Calu3 (cell line): Measurements from ENCODE around the gene TLK2. TPM values are rescaled to one million over a fixed set of nuclear protein-coding genes. Genes with fewer than 3 reads are reported as not detected.
"Not testable (repeated sequence)": the region's sequence is repeated elsewhere in the genome, so short reads cannot be mapped to it uniquely, and the experiment has no call there.

Experiments
- BruUV-seq: library from RNA; stranded (reverse); fragments of 400-500 nt; replicated peaks from 2 replicates; lab custom pipeline; 2021; lab: Mats Ljungman, UMichigan
- CTCF ChIA-PET: fragments of 300-600 bp; sonication (Branson Sonifier 250); formaldehyde crosslinking; loops from one replicate; lab custom pipeline; 2022; ENCODE audit warnings: antibody characterized with exemption; lab: Charles Lee
- DNase-seq: peaks from one replicate; pipeline ENCODE4 v3.0.0; 2022
- H3K27ac Mint-ChIP-seq: one replicate; pipeline ENCODE4 v1.8.0; 2022; ENCODE audit warnings: mixed read lengths; ENCODE audit not compliant: unreplicated experiment
- H3K27me3 Mint-ChIP-seq: one replicate; pipeline ENCODE4 v1.8.0; 2022; ENCODE audit warnings: mixed read lengths; ENCODE audit not compliant: unreplicated experiment
- H3K36me3 Mint-ChIP-seq: one replicate; pipeline ENCODE4 v1.8.0; 2022; ENCODE audit warnings: mild to moderate bottlenecking, moderate library complexity, mixed read lengths; ENCODE audit not compliant: insufficient read depth, unreplicated experiment
- H3K4me1 Mint-ChIP-seq: one replicate; pipeline ENCODE4 v1.8.0; 2022; ENCODE audit warnings: mild to moderate bottlenecking, low read depth, mixed read lengths; ENCODE audit not compliant: unreplicated experiment
- H3K4me3 Mint-ChIP-seq: one replicate; pipeline ENCODE4 v1.8.0; 2022; ENCODE audit warnings: mild to moderate bottlenecking, low read depth, moderate library complexity, mixed read lengths; ENCODE audit not compliant: unreplicated experiment
- H3K9me3 Mint-ChIP-seq: one replicate; pipeline ENCODE4 v1.8.0; 2022; ENCODE audit warnings: low read depth, mixed read lengths; ENCODE audit not compliant: unreplicated experiment
- CTCF ChIP-seq: fragments of 200-600 bp; IDR thresholded peaks from one replicate; pipeline ENCODE4 v1.8.0; 2022; ENCODE audit warnings: antibody characterized with exemption; ENCODE audit not compliant: unreplicated experiment
- intact Hi-C: fragments of 100-400 bp; cut with micrococcal nuclease; formaldehyde crosslinking; loops from one replicate; pipeline ENCODE4 v1.10.0; 2022; ENCODE audit not compliant: unreplicated experiment
- total RNA-seq: library from RNA; stranded (reverse); gene quantifications from 2 replicates; pipeline ENCODE4 v1.2.3, GENCODE V29; 2022

The TLK2 gene
- total RNA-seq, 1 experiment from 2014 or later = 26.3 TPM

DNA sequence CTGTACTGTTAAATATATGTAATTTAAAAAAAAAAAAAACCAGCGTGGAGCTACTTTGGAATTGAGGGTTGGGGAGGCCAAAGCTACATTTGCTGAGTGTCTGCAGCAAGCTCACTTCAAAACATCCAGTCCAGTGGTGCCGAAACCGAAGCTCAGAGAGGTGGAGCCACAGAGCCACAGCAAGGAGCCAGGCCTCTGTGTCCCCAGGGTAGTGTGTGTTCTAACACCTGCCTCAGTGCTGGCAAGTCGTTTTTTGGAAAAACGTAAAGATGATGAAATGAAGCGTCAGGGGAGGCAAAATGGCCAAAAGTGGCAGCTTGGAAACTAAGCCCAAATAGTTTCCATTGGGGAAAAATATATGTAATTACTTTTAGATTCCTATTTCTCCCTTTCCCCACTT lies 112.7 kb downstream of the TLK2 start:
- TF ChIP-seq CTCF = no peak
- CTCF ChIA-PET = no interaction called here
- Mint-ChIP-seq H3K4me1 (no peaks in the 10 kb centered on the region), H3K27me3 (no peaks in the 10 kb centered on the region), H3K9me3 (no peaks in the 10 kb centered on the region), H3K36me3 (peaks cover 10% of the 10 kb centered on the region), H3K4me3 (no peak overlapping the region), H3K27ac (no peak overlapping the region)
- intact Hi-C loops = no loop called here
- DNase-seq = no peak
- BruUV-seq = no TSS peak

- BruUV-seq, DNase-seq, H3K4me3 Mint-ChIP-seq, H3K27me3 Mint-ChIP-seq, CTCF ChIA-PET, H3K27ac Mint-ChIP-seq, H3K9me3 Mint-ChIP-seq, intact Hi-C loops, H3K4me1 Mint-ChIP-seq: not testable (repeated sequence)
- H3K36me3 Mint-ChIP-seq = peaks cover 10% of the 10 kb centered on the region
Measured at GRCh38 chr17:62591822-62592221, 113.2 kb downstream of the TLK2 start.

DNA sequence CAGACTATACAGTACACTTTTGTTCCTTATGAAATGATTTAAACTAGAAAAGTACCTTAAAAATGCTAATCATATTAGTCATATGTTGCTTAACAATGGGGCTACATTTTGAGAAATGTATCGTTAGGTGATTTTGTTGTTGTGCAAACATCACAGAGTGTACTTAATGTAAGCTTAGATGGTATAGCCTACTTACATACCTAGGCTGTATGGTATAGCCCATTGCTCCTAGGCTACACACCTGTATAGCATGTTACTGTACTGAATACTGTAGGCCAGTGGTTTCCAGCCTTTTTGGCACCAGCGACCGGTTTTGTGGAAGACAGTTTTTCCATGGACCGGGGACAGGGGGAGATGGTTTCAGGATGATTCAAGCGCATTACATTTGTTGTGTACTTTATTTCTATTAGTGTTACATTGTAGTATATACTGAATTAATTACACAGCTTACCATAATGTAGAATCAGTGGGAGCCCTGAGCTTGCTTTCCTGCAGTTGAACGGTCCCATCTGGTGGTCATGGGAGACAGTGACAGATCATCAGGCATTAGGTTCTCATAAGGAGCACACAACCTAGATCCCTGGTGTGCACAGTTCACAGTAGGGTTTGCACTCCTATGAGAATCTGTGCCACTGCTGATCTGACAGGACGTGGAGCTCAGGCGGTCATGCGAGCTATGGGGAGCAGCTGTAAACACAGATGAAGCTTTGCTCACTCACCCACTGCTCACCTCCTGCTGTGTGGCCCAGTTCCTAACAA lies 113.9 kb downstream of the TLK2 start:
- H3K4me3 Mint-ChIP-seq = no peak overlapping the region
- peaks cover 10% of the 10 kb centered on the region for H3K36me3 Mint-ChIP-seq
- intact Hi-C loops = no loop called here
- H3K9me3 Mint-ChIP-seq = no peaks in the 10 kb centered on the region
- no peak overlapping the region for H3K27ac Mint-ChIP-seq
- CTCF ChIA-PET = interaction anchor here (0.6 to 1.1 kb wide), 2 partner anchors 40 to 44 kb away, joined by 4 read pairs; no protein-coding TSS in a partner anchor
- TF ChIP-seq CTCF = no peak
- no TSS peak for BruUV-seq
- no peak for DNase-seq
- no peaks in the 10 kb centered on the region for H3K4me1 Mint-ChIP-seq
- H3K27me3 Mint-ChIP-seq = no peaks in the 10 kb centered on the region

GRCh38 chr17:62595484-62595883 lies 116.9 kb downstream of the TLK2 start:
- CTCF ChIA-PET = no interaction called here
- no peak for TF ChIP-seq CTCF
- intact Hi-C loops = no loop called here
- Mint-ChIP-seq H3K4me3 (no peak overlapping the region), H3K27ac (no peak overlapping the region), H3K4me1 (no peaks in the 10 kb centered on the region), H3K9me3 (no peaks in the 10 kb centered on the region), H3K27me3 (no peaks in the 10 kb centered on the region), H3K36me3 (peaks cover 4% of the 10 kb centered on the region)
- DNase-seq = no peak
- no TSS peak for BruUV-seq

DNA sequence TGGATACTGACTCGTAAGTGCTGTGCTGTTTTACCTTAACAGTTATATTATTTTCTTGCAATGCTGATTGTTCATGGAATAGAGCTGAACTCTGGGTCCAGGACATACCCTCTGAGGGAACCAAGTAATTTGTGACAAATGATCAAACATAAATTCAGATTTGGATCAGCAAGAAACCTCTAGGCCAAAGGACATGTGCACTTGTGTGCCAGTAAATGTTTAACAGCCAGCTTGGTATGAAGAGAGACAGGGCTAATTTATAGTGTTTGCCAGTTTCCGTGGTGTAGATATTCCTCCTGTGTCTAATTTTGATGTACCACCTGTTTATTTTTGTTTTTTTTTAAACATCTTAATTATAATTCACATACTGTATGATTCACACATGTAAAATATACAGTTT lies 118.0 kb downstream of the TLK2 start:
- BruUV-seq = no TSS peak
- H3K27me3 Mint-ChIP-seq = no peaks in the 10 kb centered on the region
- no peaks in the 10 kb centered on the region for H3K9me3 Mint-ChIP-seq
- no peak overlapping the region for H3K4me3 Mint-ChIP-seq
- H3K4me1 Mint-ChIP-seq = no peaks in the 10 kb centered on the region
- DNase-seq = no peak
- CTCF ChIA-PET = no interaction called here
- intact Hi-C loops = no loop called here
- no peak for TF ChIP-seq CTCF
- H3K27ac Mint-ChIP-seq = no peak overlapping the region
- peaks cover 4% of the 10 kb centered on the region for H3K36me3 Mint-ChIP-seq
